GM18511 (cell line): ENCODE data around the gene PFKFB2.
"Not testable (repeated sequence)": the region's sequence is repeated elsewhere in the genome, so short reads cannot be mapped to it uniquely, and the experiment has no call there.

Experiments
- ATAC-seq: cut with Tn5 transposase; IDR thresholded peaks from one replicate; pipeline ENCODE4 v1.9.1; 2021; ENCODE audit warnings: mild to moderate bottlenecking, moderate library complexity; ENCODE audit not compliant: unreplicated experiment

Gene PFKFB2

GRCh38 chr1:207036865-207037264, 16.2 kb upstream of the PFKFB2 start:
- ATAC-seq: no peak

- no peak for ATAC-seq
Observed at GRCh38 chr1:207039380-207040180, 13.5 kb upstream of the PFKFB2 start.

- no peak for ATAC-seq
Observed at GRCh38 chr1:207040181-207040533, 12.9 kb upstream of the PFKFB2 start.

GRCh38 chr1:207041397-207041796, 11.7 kb upstream of the PFKFB2 start:
- ATAC-seq: not testable (repeated sequence)

GRCh38 chr1:207045453-207045852, 7.6 kb upstream of the PFKFB2 start:
- no peak for ATAC-seq

GRCh38 chr1:207047505-207047904, 5.6 kb upstream of the PFKFB2 start:
- ATAC-seq: no peak

- no peak for ATAC-seq
Observed at GRCh38 chr1:207048041-207048440, 5.0 kb upstream of the PFKFB2 start.

GRCh38 chr1:207049054-207049453, 4.0 kb upstream of the PFKFB2 start:
- ATAC-seq: no peak

- no peak for ATAC-seq
Observed at GRCh38 chr1:207049514-207049913, 3.6 kb upstream of the PFKFB2 start.

GRCh38 chr1:207049974-207050391, 3.1 kb upstream of the PFKFB2 start:
- ATAC-seq: no peak

GRCh38 chr1:207050480-207051190, 2.4 kb upstream of the PFKFB2 start:
- peak; percentile 57 for ATAC-seq

GRCh38 chr1:207051191-207051943, 1.7 kb upstream of the PFKFB2 start, which contains the start of gene YOD1:
Gene YOD1 (minus strand): TSS chr1:207051208. CDS start chr1:207051030, 178 bp downstream.
- no peak for ATAC-seq

GRCh38 chr1:207054491-207054890, 1.4 kb downstream of the PFKFB2 start:
- ATAC-seq: no peak

GRCh38 chr1:207055386-207056001, 2.4 kb downstream of the PFKFB2 start:
- ATAC-seq: no peak

- ATAC-seq: no peak
Observed at GRCh38 chr1:207056673-207057072, 3.6 kb downstream of the PFKFB2 start.

- no peak for ATAC-seq
Observed at GRCh38 chr1:207058252-207058651, 5.2 kb downstream of the PFKFB2 start.

GRCh38 chr1:207058878-207059867, 6.1 kb downstream of the PFKFB2 start:
- no peak for ATAC-seq

- no peak for ATAC-seq
Observed at GRCh38 chr1:207059881-207060280, 6.8 kb downstream of the PFKFB2 start.

- ATAC-seq: no peak
Observed at GRCh38 chr1:207060596-207060995, 7.5 kb downstream of the PFKFB2 start.

- ATAC-seq: no peak
Observed at GRCh38 chr1:207062058-207062457, 9.0 kb downstream of the PFKFB2 start.
